Neuronal stem cell (in vitro differentiated cells): Measurements from ENCODE around the gene LAMA2.

Experiments used
- DNase-seq: peaks from one replicate; pipeline ENCODE4 v3.0.0-alpha.2; 2013; ENCODE audit warnings: low spot score
- H2AFZ ChIP-seq: one replicate; pipeline ENCODE4 v1.6.1; 2013; ENCODE audit warnings: mild to moderate bottlenecking, low read length, inconsistent platforms
- H2AK5ac ChIP-seq: 2 replicates; pipeline ENCODE4 v1.6.1; 2013; ENCODE audit warnings: low read depth, mild to moderate bottlenecking, inconsistent platforms, low read length, moderate library complexity, mixed read lengths
- H2BK120ac ChIP-seq: 2 replicates; pipeline ENCODE4 v1.6.1; 2013; ENCODE audit warnings: low read depth, mild to moderate bottlenecking, inconsistent platforms, low read length, moderate library complexity, mixed read lengths
- H2BK12ac ChIP-seq: one replicate; pipeline ENCODE4 v1.6.1; 2013; ENCODE audit warnings: low read length, inconsistent platforms
- H2BK15ac ChIP-seq: 2 replicates; pipeline ENCODE4 v1.6.1; 2013; ENCODE audit warnings: mild to moderate bottlenecking, low read length, inconsistent platforms, mixed read lengths
- H2BK5ac ChIP-seq: one replicate; pipeline ENCODE4 v1.6.1; 2013; ENCODE audit warnings: inconsistent platforms, mild to moderate bottlenecking, low read length, moderate library complexity
- H3K14ac ChIP-seq: one replicate; pipeline ENCODE4 v1.6.1; 2013; ENCODE audit warnings: low read length, inconsistent platforms
- H3K18ac ChIP-seq: 2 replicates; pipeline ENCODE4 v1.6.1; 2013; ENCODE audit warnings: low read length, inconsistent platforms
- H3K23ac ChIP-seq: 2 replicates; pipeline ENCODE4 v1.6.1; 2013; ENCODE audit warnings: low read depth, mild to moderate bottlenecking, mixed read lengths, low read length, inconsistent platforms; ENCODE audit not compliant: poor library complexity
- H3K27ac ChIP-seq: replicated peaks from 3 replicates; pipeline ENCODE4 v1.5.1; 2013; ENCODE audit warnings: low read length, inconsistent platforms
- H3K27me3 ChIP-seq, 3 experiments: 2 replicates each; pipeline ENCODE4 v1.6.1; 2013; ENCODE audit warnings: low read length in 3 of 3, mild to moderate bottlenecking in 2 of 3, inconsistent platforms in 1 of 3, low read depth in 1 of 3, mixed read lengths in 1 of 3, moderate library complexity in 1 of 3; ENCODE audit not compliant: control insufficient read depth in 3 of 3, insufficient read depth in 3 of 3
- H3K36me3 ChIP-seq, 2 donors: replicated peaks in 1 of 2; 2 replicates each; pipeline ENCODE4 v1.6.1; 2013; ENCODE audit warnings: low read length in 2 of 2; ENCODE audit not compliant: control insufficient read depth in 2 of 2, insufficient read depth in 2 of 2
- H3K4ac ChIP-seq: 2 replicates; pipeline ENCODE4 v1.6.1; 2013; ENCODE audit warnings: inconsistent platforms, mild to moderate bottlenecking, low read length, moderate library complexity
- H3K4me1 ChIP-seq, 2 donors: 1 replicate in 1 of 2; 2 replicates in 1 of 2; pipeline ENCODE4 v1.6.1; 2013; ENCODE audit warnings: low read length in 2 of 2, low read depth in 1 of 2; ENCODE audit not compliant: control insufficient read depth in 2 of 2, insufficient read depth in 1 of 2
- H3K4me2 ChIP-seq: one replicate; pipeline ENCODE4 v1.6.1; 2013; ENCODE audit warnings: mild to moderate bottlenecking, low read length, inconsistent platforms; ENCODE audit not compliant: insufficient read depth, poor library complexity, severe bottlenecking
- H3K4me3 ChIP-seq, 2 donors: 2 replicates each; pipeline ENCODE4 v1.5.1; 2013; ENCODE audit warnings: low read length in 2 of 2, mild to moderate bottlenecking in 2 of 2, inconsistent platforms in 1 of 2, moderate library complexity in 1 of 2
- H3K79me1 ChIP-seq: one replicate; pipeline ENCODE4 v1.6.1; 2013; ENCODE audit warnings: low read depth, mild to moderate bottlenecking, inconsistent platforms, low read length, moderate library complexity
- H3K9ac ChIP-seq: one replicate; pipeline ENCODE4 v1.6.1; 2013; ENCODE audit warnings: mild to moderate bottlenecking, low read depth, low read length, inconsistent platforms; ENCODE audit not compliant: poor library complexity
- H3K9me3 ChIP-seq, 2 donors: replicated peaks in 1 of 2; 2 replicates each; pipeline versions ENCODE3 to v1.6.1; 2013; ENCODE audit warnings: low read length in 2 of 2, mild to moderate bottlenecking in 2 of 2, inconsistent platforms in 1 of 2, low read depth in 1 of 2, mixed read lengths in 1 of 2, moderate library complexity in 1 of 2; ENCODE audit not compliant: control insufficient read depth in 2 of 2, insufficient read depth in 1 of 2
- H4K8ac ChIP-seq: one replicate; pipeline ENCODE4 v1.6.1; 2013; ENCODE audit warnings: low read depth, mild to moderate bottlenecking, inconsistent platforms, low read length, moderate library complexity
- H4K91ac ChIP-seq: one replicate; pipeline ENCODE4 v1.6.1; 2013; ENCODE audit warnings: low read length, low read depth, mild to moderate bottlenecking, inconsistent platforms; ENCODE audit not compliant: poor library complexity
- WGBS, 2 donors: extraction: QIAGEN DNeasy Blood & Tissue Kit; methylation state at CpG; one replicate each; pipeline ENCODE4 v1.1.7; 2013; ENCODE audit warnings: missing lambda C conversion rate in 2 of 2, mixed read lengths in 1 of 2; ENCODE audit not compliant: insufficient read length in 2 of 2, insufficient replicate concordance in 1 of 2; ENCODE audit errors: extremely low coverage in 2 of 2; 5-methylcytosine and 5-hydroxymethylcytosine counted together

LAMA2 gene

DNA sequence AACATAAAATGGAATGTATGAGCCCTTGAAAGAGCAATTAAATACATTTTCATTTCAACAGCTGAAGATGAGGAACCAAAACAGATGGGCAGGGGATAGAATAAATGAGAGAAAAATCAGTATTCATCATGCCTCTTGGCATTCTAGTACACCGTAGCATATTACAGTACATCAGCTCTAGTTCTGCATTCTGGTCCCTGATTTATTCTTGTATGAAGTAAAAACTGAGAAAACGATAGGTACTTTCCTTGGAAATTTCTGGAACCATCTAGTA lies 477.7 kb downstream of the LAMA2 start:
- Histone ChIP-seq H3K79me1 (no peaks in the 10 kb centered on the region), H3K36me3 (no peaks in the 10 kb centered on the region), H2BK5ac (no peak overlapping the region), H3K4me3 (no peak overlapping the region), H4K91ac (no peak overlapping the region), H3K4me1 (no peaks in the 10 kb centered on the region), H3K9me3 (no peaks in the 10 kb centered on the region), H3K27me3 (no peaks in the 10 kb centered on the region), H2BK15ac (no peak overlapping the region), H2BK120ac (no peak overlapping the region), H3K4me2 (no peak overlapping the region), H4K8ac (no peak overlapping the region), H2AK5ac (no peak overlapping the region), H3K18ac (no peak overlapping the region), H3K9ac (no peak overlapping the region), H2BK12ac (no peak overlapping the region), H3K14ac (no peak overlapping the region), H3K27ac (no peak overlapping the region), H3K4ac (no peak overlapping the region), H2AFZ (no peak overlapping the region), H3K23ac (no peak overlapping the region)
- WGBS, 2 donors: no CpG with 5 or more reads among the region's 2 CpGs
- no peak for DNase-seq

DNA sequence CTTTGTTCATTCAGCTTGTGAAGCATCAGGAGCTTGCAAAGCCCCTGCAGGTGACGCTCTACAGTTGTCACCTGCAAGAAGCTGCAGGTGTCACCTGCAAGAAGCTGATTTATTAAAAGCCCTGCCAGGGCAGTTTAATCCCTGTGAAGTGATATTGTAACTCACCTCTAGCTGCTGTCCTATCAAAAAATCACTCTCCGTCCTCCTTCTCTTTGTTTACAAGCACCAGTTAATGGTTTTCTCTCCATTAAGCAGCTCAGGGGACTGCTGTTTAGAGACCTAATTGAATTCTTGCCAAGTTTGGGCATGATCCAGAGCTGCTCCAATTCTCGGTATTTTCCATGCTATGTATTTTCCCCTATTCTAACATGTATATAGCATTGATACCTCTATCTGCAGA lies 481.1 kb downstream of the LAMA2 start:
- Histone ChIP-seq H3K4me3 (no peak overlapping the region), H3K4me2 (no peak overlapping the region), H2BK5ac (no peak overlapping the region), H3K27ac (no peak overlapping the region), H3K9me3 (no peaks in the 10 kb centered on the region), H2BK120ac (no peak overlapping the region), H2AK5ac (no peak overlapping the region), H4K91ac (no peak overlapping the region), H3K9ac (no peak overlapping the region), H3K79me1 (no peaks in the 10 kb centered on the region), H3K23ac (no peak overlapping the region), H3K36me3 (no peaks in the 10 kb centered on the region), H3K4me1 (no peaks in the 10 kb centered on the region), H3K18ac (no peak overlapping the region), H3K14ac (no peak overlapping the region), H4K8ac (no peak overlapping the region), H2AFZ (no peak overlapping the region), H2BK12ac (no peak overlapping the region), H3K27me3 (no peaks in the 10 kb centered on the region), H2BK15ac (no peak overlapping the region), H3K4ac (no peak overlapping the region)
- no CpG with 5 or more reads among the region's 3 CpGs for WGBS, 2 donors
- DNase-seq: no peak

DNA sequence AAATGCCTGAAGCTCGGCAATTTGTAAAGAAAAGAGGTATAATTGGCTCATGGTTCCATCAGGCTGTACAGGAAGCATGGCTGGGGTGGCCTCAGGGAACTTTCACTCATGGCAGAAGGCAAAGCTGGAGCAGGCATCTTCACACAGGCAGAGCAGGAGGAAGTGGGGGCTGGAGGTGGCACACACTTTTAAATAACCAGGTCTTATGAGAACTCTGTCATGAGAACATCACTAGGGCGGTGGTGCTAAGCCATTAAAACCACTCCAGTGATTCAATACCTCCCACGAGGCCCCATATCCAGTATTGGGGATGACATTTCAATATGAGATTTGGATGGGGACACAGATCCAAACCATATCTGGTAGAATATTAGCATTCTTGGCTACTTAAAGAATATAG lies 481.8 kb downstream of the LAMA2 start:
- Histone ChIP-seq H3K4me1 (no peaks in the 10 kb centered on the region), H2AFZ (no peak overlapping the region), H3K23ac (no peak overlapping the region), H3K18ac (no peak overlapping the region), H3K9ac (no peak overlapping the region), H3K27me3 (no peaks in the 10 kb centered on the region), H3K36me3 (no peaks in the 10 kb centered on the region), H3K14ac (no peak overlapping the region), H4K91ac (no peak overlapping the region), H3K4me3 (no peak overlapping the region), H2AK5ac (no peak overlapping the region), H3K9me3 (no peaks in the 10 kb centered on the region), H2BK15ac (no peak overlapping the region), H3K4ac (no peak overlapping the region), H2BK5ac (no peak overlapping the region), H2BK12ac (no peak overlapping the region), H2BK120ac (no peak overlapping the region), H3K4me2 (no peak overlapping the region), H3K27ac (no peak overlapping the region), H3K79me1 (no peaks in the 10 kb centered on the region), H4K8ac (no peak overlapping the region)
- no peak for DNase-seq
- no CpG with 5 or more reads among the region's 3 CpGs for WGBS, 2 donors

DNA sequence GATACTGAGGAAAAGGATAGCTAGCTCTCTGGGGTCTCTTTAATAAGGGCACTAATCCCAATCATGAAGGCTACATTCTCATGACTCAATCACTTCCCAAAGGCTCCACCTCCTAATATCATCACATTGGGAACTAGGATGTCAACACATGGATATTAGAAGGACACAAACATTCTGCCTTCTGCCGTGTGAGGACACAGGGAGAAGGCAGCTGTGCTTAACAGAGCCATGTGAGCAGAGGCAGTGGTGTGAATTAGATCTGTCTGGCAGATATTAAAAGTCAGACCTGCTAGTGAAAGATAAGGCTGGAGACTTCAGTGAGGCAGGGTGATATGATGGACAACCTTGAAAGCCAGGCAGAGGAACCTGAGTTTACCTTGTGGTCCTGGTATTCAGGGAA lies 485.1 kb downstream of the LAMA2 start:
- Histone ChIP-seq H3K79me1 (no peaks in the 10 kb centered on the region), H3K4me1 (no peaks in the 10 kb centered on the region), H3K23ac (no peak overlapping the region), H3K4me2 (no peak overlapping the region), H2AFZ (no peak overlapping the region), H3K27me3 (no peaks in the 10 kb centered on the region), H4K91ac (no peak overlapping the region), H3K14ac (no peak overlapping the region), H2BK15ac (no peak overlapping the region), H3K4ac (no peak overlapping the region), H3K36me3 (no peaks in the 10 kb centered on the region), H3K9me3 (no peaks in the 10 kb centered on the region), H3K4me3 (no peak overlapping the region), H3K27ac (no peak overlapping the region), H4K8ac (no peak overlapping the region), H3K18ac (no peak overlapping the region), H2AK5ac (no peak overlapping the region), H3K9ac (no peak overlapping the region), H2BK120ac (no peak overlapping the region), H2BK5ac (no peak overlapping the region), H2BK12ac (no peak overlapping the region)
- WGBS, 2 donors: no CpG with 5 or more reads among the region's 1 CpG
- DNase-seq: no peak
